Endothelial cell (in vitro differentiated cells): ENCODE results near the gene MOB3B. TPM values are rescaled to one million over a fixed set of nuclear protein-coding genes. Genes with fewer than 3 reads are reported as not detected.
A peak's percentile ranks its signal among the peaks of the same experiment; 100 is the strongest.

Experiments
- DNase-seq: peaks from one replicate; pipeline ENCODE4 v3.0.0; 2021; ENCODE audit warnings: low spot score
- H3K27ac Mint-ChIP-seq: one replicate; pipeline ENCODE4 v1.8.0; 2021; ENCODE audit warnings: mixed read lengths, inconsistent platforms; ENCODE audit not compliant: unreplicated experiment
- H3K27me3 Mint-ChIP-seq: one replicate; pipeline ENCODE4 v1.8.0; 2021; ENCODE audit warnings: mild to moderate bottlenecking, moderate library complexity, mixed read lengths, inconsistent platforms; ENCODE audit not compliant: unreplicated experiment
- H3K36me3 Mint-ChIP-seq: one replicate; pipeline ENCODE4 v1.8.0; 2021; ENCODE audit warnings: mild to moderate bottlenecking, low read depth, mixed read lengths, inconsistent platforms; ENCODE audit not compliant: unreplicated experiment
- H3K4me1 Mint-ChIP-seq: one replicate; pipeline ENCODE4 v1.8.0; 2021; ENCODE audit warnings: mild to moderate bottlenecking, mixed read lengths, inconsistent platforms; ENCODE audit not compliant: unreplicated experiment
- H3K4me3 Mint-ChIP-seq: one replicate; pipeline ENCODE4 v1.8.0; 2021; ENCODE audit warnings: mild to moderate bottlenecking, mixed read lengths, inconsistent platforms; ENCODE audit not compliant: unreplicated experiment
- H3K9me3 Mint-ChIP-seq: one replicate; pipeline ENCODE4 v1.8.0; 2021; ENCODE audit warnings: mixed read lengths, inconsistent platforms; ENCODE audit not compliant: unreplicated experiment
- CTCF ChIP-seq: fragments of 200-600 bp; sonication (generic); IDR thresholded peaks from one replicate; pipeline ENCODE4 v1.5.0; 2021; ENCODE audit warnings: antibody characterized with exemption; ENCODE audit not compliant: unreplicated experiment
- total RNA-seq: library from RNA; stranded (reverse); fragmentation: NEBNext Ultra II Directional; extraction: Animal tissue kit (Norgen Biotek cat#: 25700); gene quantifications from one replicate; pipeline ENCODE4 v1.2.1, GENCODE V29; 2021; ENCODE audit not compliant: unreplicated experiment

Gene MOB3B
- total RNA-seq, 1 donor from 2014 or later, result 6.4 TPM

- Mint-ChIP-seq H3K27ac (no peak overlapping the region), H3K4me3 (no peak overlapping the region), H3K9me3 (no peaks in the 10 kb centered on the region), H3K36me3 (no peaks in the 10 kb centered on the region), H3K27me3 (peaks cover 5% of the 10 kb centered on the region), H3K4me1 (peaks cover 61% of the 10 kb centered on the region)
- TF ChIP-seq CTCF, result no peak
- no peak for DNase-seq
Observed at GRCh38 chr9:27430750-27431535, 98.7 kb downstream of the MOB3B start.

GRCh38 chr9:27429917-27430316 is 99.7 kb downstream of the MOB3B start:
- TF ChIP-seq CTCF, result no peak
- Mint-ChIP-seq H3K27me3 (peaks cover 5% of the 10 kb centered on the region), H3K27ac (no peak overlapping the region), H3K4me1 (peaks cover 60% of the 10 kb centered on the region), H3K9me3 (no peaks in the 10 kb centered on the region), H3K4me3 (no peak overlapping the region), H3K36me3 (no peaks in the 10 kb centered on the region)
- DNase-seq, result no peak

- no peaks in the 10 kb centered on the region for H3K36me3 Mint-ChIP-seq
- H3K9me3 Mint-ChIP-seq, result no peaks in the 10 kb centered on the region
- DNase-seq, result no peak
- H3K27ac Mint-ChIP-seq, result peak overlapping the region; percentile 26
- peaks cover 56% of the 10 kb centered on the region for H3K4me1 Mint-ChIP-seq
- no peak for TF ChIP-seq CTCF
- peaks cover 5% of the 10 kb centered on the region for H3K27me3 Mint-ChIP-seq
- no peak overlapping the region for H3K4me3 Mint-ChIP-seq
Observed at GRCh38 chr9:27429436-27429835, 100.2 kb downstream of the MOB3B start.

- H3K27me3 Mint-ChIP-seq, result peaks cover 4% of the 10 kb centered on the region
- no peak for DNase-seq
- no peaks in the 10 kb centered on the region for H3K9me3 Mint-ChIP-seq
- H3K4me3 Mint-ChIP-seq, result no peak overlapping the region
- no peak for TF ChIP-seq CTCF
- H3K36me3 Mint-ChIP-seq, result no peaks in the 10 kb centered on the region
- no peak overlapping the region for H3K27ac Mint-ChIP-seq
- H3K4me1 Mint-ChIP-seq, result peaks cover 48% of the 10 kb centered on the region
Observed at GRCh38 chr9:27428551-27428950, 101.1 kb downstream of the MOB3B start.

GRCh38 chr9:27427272-27427643 is 102.4 kb downstream of the MOB3B start:
- no peak overlapping the region for H3K27ac Mint-ChIP-seq
- no peak overlapping the region for H3K4me3 Mint-ChIP-seq
- no peak for DNase-seq
- H3K36me3 Mint-ChIP-seq, result no peaks in the 10 kb centered on the region
- peaks cover 38% of the 10 kb centered on the region for H3K4me1 Mint-ChIP-seq
- peaks cover 4% of the 10 kb centered on the region for H3K27me3 Mint-ChIP-seq
- no peaks in the 10 kb centered on the region for H3K9me3 Mint-ChIP-seq
- TF ChIP-seq CTCF, result no peak
